GM18517 (cell line): ENCODE data around the gene ARMH1.
"Not testable (repeated sequence)": the region's sequence is repeated elsewhere in the genome, so short reads cannot be mapped to it uniquely, and the experiment has no call there.

Source experiments
- ATAC-seq: cut with Tn5 transposase; IDR thresholded peaks from one replicate; pipeline ENCODE4 v1.9.1; 2021; ENCODE audit warnings: mild to moderate bottlenecking, moderate library complexity; ENCODE audit not compliant: unreplicated experiment

ARMH1 gene

GRCh38 chr1:44664730-44665370, 9.7 kb upstream of the ARMH1 start:
- no peak for ATAC-seq

GRCh38 chr1:44666719-44667118, 7.8 kb upstream of the ARMH1 start:
- not testable (repeated sequence) for ATAC-seq

- no peak for ATAC-seq
Observed at GRCh38 chr1:44670751-44671640, 3.5 kb upstream of the ARMH1 start.

GRCh38 chr1:44672254-44672955, 2.1 kb upstream of the ARMH1 start:
- ATAC-seq = no peak

- ATAC-seq = no peak
Observed at GRCh38 chr1:44672961-44673674, 1.4 kb upstream of the ARMH1 start.

GRCh38 chr1:44673675-44674112, 820 bp upstream of the ARMH1 start:
- ATAC-seq = peak; percentile 3

GRCh38 chr1:44675186-44675585, 672 bp downstream of the ARMH1 start:
- no peak for ATAC-seq

- no peak for ATAC-seq
Observed at GRCh38 chr1:44676484-44677200, 2.1 kb downstream of the ARMH1 start.

- ATAC-seq = no peak
Observed at GRCh38 chr1:44677201-44677766, 2.8 kb downstream of the ARMH1 start.

- ATAC-seq = no peak
Observed at GRCh38 chr1:44678120-44678519, 3.6 kb downstream of the ARMH1 start.

GRCh38 chr1:44678626-44679025, 4.1 kb downstream of the ARMH1 start:
- no peak for ATAC-seq

GRCh38 chr1:44679468-44679867, 5.0 kb downstream of the ARMH1 start:
- no peak for ATAC-seq

- ATAC-seq = no peak
Observed at GRCh38 chr1:44681905-44682882, 7.7 kb downstream of the ARMH1 start.

- ATAC-seq = no peak
Observed at GRCh38 chr1:44682883-44683265, 8.4 kb downstream of the ARMH1 start.

- ATAC-seq = peak; percentile 66
Observed at GRCh38 chr1:44684525-44684924, 10.0 kb downstream of the ARMH1 start.

GRCh38 chr1:44685218-44685617, 10.7 kb downstream of the ARMH1 start:
- no peak for ATAC-seq

GRCh38 chr1:44685881-44686280, 11.4 kb downstream of the ARMH1 start:
- ATAC-seq = no peak

GRCh38 chr1:44688760-44689446, 14.4 kb downstream of the ARMH1 start:
- ATAC-seq = no peak
